Neural cell (in vitro differentiated cells): ENCODE data around the gene SP6. TPM values are rescaled to one million over a fixed set of nuclear protein-coding genes. Genes with fewer than 3 reads are reported as not detected.

ENCODE experiments used
- H2AFZ ChIP-seq: fragments of 200-600, 300-800 bp; sonication (generic), shearing (Covaris generic); 2 replicates; pipeline ENCODE4 v1.6.0; 2014; ENCODE audit warnings: low read depth, mild to moderate bottlenecking, antibody characterized with exemption, low read length, moderate library complexity
- H3F3A ChIP-seq: fragments of 200-600 bp; shearing (Covaris generic); 2 replicates; pipeline ENCODE4 v1.6.1; 2016; ENCODE audit warnings: mild to moderate bottlenecking, moderate library complexity, mixed read lengths, antibody characterized with exemption, low read length; ENCODE audit not compliant: insufficient read depth, poor library complexity, severe bottlenecking
- H3K27ac ChIP-seq: fragments of 200-600, 300-800 bp; sonication (generic), shearing (Covaris generic); 2 replicates; pipeline ENCODE4 v1.5.1; 2014; ENCODE audit warnings: mild to moderate bottlenecking, low read length, moderate library complexity
- H3K27me3 ChIP-seq: fragments of 300-800, 200-600 bp; sonication (generic), shearing (Covaris generic); 2 replicates; pipeline ENCODE4 v1.6.0; 2014; ENCODE audit warnings: mild to moderate bottlenecking, low read depth, low read length, moderate library complexity; ENCODE audit not compliant: insufficient read depth
- H3K36me3 ChIP-seq: fragments of 300-800, 200-600 bp; sonication (generic), shearing (Covaris generic); 2 replicates; pipeline ENCODE4 v1.5.1; 2014; ENCODE audit warnings: mild to moderate bottlenecking, antibody characterized with exemption, low read length, moderate library complexity; ENCODE audit not compliant: insufficient read depth
- H3K4me2 ChIP-seq: fragments of 300-800, 200-600 bp; sonication (generic), shearing (Covaris generic); 2 replicates; pipeline ENCODE4 v1.6.0; 2014; ENCODE audit warnings: mild to moderate bottlenecking, low read length
- H3K4me3 ChIP-seq: fragments of 300-800, 200-600 bp; sonication (generic), shearing (Covaris generic); 2 replicates; pipeline ENCODE4 v1.5.1; 2014; ENCODE audit warnings: mild to moderate bottlenecking, low read length, moderate library complexity
- H3K79me2 ChIP-seq: fragments of 200-600 bp; shearing (Covaris generic); replicated peaks from 2 replicates; pipeline ENCODE4 v1.6.0; 2014; ENCODE audit warnings: mild to moderate bottlenecking, low read length, moderate library complexity; ENCODE audit not compliant: insufficient read depth
- H3K9ac ChIP-seq: fragments of 300-800, 200-600 bp; sonication (generic), shearing (Covaris generic); 2 replicates; pipeline ENCODE4 v1.6.1; 2016; ENCODE audit warnings: mild to moderate bottlenecking, low read length, mixed read lengths
- H3K9me2 ChIP-seq: fragments of 200-600 bp; shearing (Covaris generic); 2 replicates; pipeline ENCODE4 v1.6.1; 2016; ENCODE audit warnings: mild to moderate bottlenecking, low read length, mixed read lengths; ENCODE audit not compliant: insufficient read depth
- H3K9me3 ChIP-seq: fragments of 200-600, 300-800 bp; sonication (generic), shearing (Covaris generic); 2 replicates; pipeline ENCODE4 v1.6.1; 2016; ENCODE audit warnings: mild to moderate bottlenecking, mixed run types, low read length, moderate library complexity, mixed read lengths
- H4K20me1 ChIP-seq: fragments of 200-600 bp; shearing (Covaris generic); 2 replicates; pipeline ENCODE4 v1.6.1; 2016; ENCODE audit warnings: mild to moderate bottlenecking, mixed run types; ENCODE audit not compliant: insufficient read depth
- CTCF ChIP-seq: fragments of 450-650 bp; IDR thresholded peaks from 2 replicates; pipeline ENCODE4 v1.5.1; 2014; ENCODE audit warnings: antibody characterized with exemption, mild to moderate bottlenecking, moderate library complexity; ENCODE audit not compliant: poor library complexity, severe bottlenecking
- EP300 ChIP-seq: fragments of 450-650 bp; conservative IDR thresholded peaks from 2 replicates; pipeline ENCODE4 v1.6.1; 2014; ENCODE audit warnings: antibody characterized with exemption, mild to moderate bottlenecking, moderate library complexity; ENCODE audit not compliant: poor library complexity, severe bottlenecking
- EZH2 ChIP-seq: fragments of 200-600, 300-800 bp; shearing (Covaris generic), sonication (generic); IDR thresholded peaks from 2 replicates; pipeline ENCODE4 v1.6.1; 2014; ENCODE audit warnings: antibody characterized with exemption, low read length, borderline replicate concordance, mild to moderate bottlenecking; ENCODE audit not compliant: insufficient read depth, poor library complexity, severe bottlenecking
- MXI1 ChIP-seq: fragments of 450-650 bp; conservative IDR thresholded peaks from 2 replicates; pipeline ENCODE4 v1.6.1; 2014; ENCODE audit warnings: antibody characterized with exemption, mild to moderate bottlenecking; ENCODE audit not compliant: poor library complexity, severe bottlenecking
- POLR2AphosphoS5 ChIP-seq: IDR thresholded peaks from 2 replicates; pipeline ENCODE4 v1.6.1; 2012
- RAD21 ChIP-seq: fragments of 450-650 bp; conservative IDR thresholded peaks from 2 replicates; pipeline ENCODE4 v1.6.1; 2014; ENCODE audit warnings: antibody characterized with exemption, mild to moderate bottlenecking, moderate library complexity
- SMC3 ChIP-seq: fragments of 450-650 bp; conservative IDR thresholded peaks from 2 replicates; pipeline ENCODE4 v1.6.1; 2014; ENCODE audit warnings: antibody characterized with exemption, mild to moderate bottlenecking, moderate library complexity; ENCODE audit not compliant: poor library complexity
- TAF1 ChIP-seq: IDR thresholded peaks from 2 replicates; pipeline ENCODE4 v1.6.1; 2012; ENCODE audit warnings: low read depth
- polyA plus RNA-seq: library from polyadenylated mRNA; depleted of rRNA; stranded (reverse); fragments of >200 nt; gene quantifications from 2 replicates; pipeline ENCODE4 v1.2.3, GENCODE V29; 2014
- TF ChIP-seq, protein P1 (sequence below): IDR thresholded peaks from 2 replicates; pipeline ENCODE4 v1.6.1; 2012; ENCODE audit warnings: borderline replicate concordance

Gene SP6
- polyA plus RNA-seq, 1 donor from 2014 or later, result 0.42 TPM

GRCh38 chr17:47803751-47804150 is 47.2 kb downstream of the SP6 start:
- Histone ChIP-seq H3K9me2 (no peaks in the 10 kb centered on the region), H3K9ac (no peak overlapping the region), H3K4me3 (no peak overlapping the region), H3K9me3 (no peaks in the 10 kb centered on the region), H3K27me3 (peaks cover 8% of the 10 kb centered on the region), H3K79me2 (no peaks in the 10 kb centered on the region), H3K36me3 (no peaks in the 10 kb centered on the region), H3F3A (no peaks in the 10 kb centered on the region), H3K27ac (no peak overlapping the region), H3K4me2 (no peak overlapping the region), H4K20me1 (no peaks in the 10 kb centered on the region), H2AFZ (no peak overlapping the region)
- TF ChIP-seq, protein P1, sequence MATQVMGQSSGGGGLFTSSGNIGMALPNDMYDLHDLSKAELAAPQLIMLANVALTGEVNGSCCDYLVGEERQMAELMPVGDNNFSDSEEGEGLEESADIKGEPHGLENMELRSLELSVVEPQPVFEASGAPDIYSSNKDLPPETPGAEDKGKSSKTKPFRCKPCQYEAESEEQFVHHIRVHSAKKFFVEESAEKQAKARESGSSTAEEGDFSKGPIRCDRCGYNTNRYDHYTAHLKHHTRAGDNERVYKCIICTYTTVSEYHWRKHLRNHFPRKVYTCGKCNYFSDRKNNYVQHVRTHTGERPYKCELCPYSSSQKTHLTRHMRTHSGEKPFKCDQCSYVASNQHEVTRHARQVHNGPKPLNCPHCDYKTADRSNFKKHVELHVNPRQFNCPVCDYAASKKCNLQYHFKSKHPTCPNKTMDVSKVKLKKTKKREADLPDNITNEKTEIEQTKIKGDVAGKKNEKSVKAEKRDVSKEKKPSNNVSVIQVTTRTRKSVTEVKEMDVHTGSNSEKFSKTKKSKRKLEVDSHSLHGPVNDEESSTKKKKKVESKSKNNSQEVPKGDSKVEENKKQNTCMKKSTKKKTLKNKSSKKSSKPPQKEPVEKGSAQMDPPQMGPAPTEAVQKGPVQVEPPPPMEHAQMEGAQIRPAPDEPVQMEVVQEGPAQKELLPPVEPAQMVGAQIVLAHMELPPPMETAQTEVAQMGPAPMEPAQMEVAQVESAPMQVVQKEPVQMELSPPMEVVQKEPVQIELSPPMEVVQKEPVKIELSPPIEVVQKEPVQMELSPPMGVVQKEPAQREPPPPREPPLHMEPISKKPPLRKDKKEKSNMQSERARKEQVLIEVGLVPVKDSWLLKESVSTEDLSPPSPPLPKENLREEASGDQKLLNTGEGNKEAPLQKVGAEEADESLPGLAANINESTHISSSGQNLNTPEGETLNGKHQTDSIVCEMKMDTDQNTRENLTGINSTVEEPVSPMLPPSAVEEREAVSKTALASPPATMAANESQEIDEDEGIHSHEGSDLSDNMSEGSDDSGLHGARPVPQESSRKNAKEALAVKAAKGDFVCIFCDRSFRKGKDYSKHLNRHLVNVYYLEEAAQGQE, result no peak
- TF ChIP-seq EP300 (no peak), POLR2AphosphoS5 (no peak), MXI1 (no peak), RAD21 (no peak), TAF1 (no peak), CTCF (no peak), SMC3 (no peak), EZH2 (no peak)

DNA sequence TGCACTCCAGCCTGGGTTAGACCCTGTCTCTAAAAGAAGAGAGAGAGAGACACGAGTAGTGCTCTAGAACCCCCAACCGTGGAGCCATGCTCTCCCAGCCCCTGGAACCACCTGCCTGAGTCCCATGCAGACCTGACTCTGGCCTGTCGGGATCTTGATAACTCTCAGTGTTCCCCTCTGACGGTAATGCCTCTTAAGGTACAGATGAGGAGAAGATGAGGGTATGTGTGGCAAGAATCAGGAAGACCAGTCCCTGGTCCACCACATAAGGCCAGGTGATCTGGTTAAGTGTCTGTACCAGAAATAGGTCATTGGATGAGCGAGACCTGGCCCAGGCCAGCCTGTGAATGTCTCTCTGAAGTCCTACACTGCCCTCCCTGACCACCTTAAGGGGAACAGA is 47.8 kb downstream of the SP6 start:
- Histone ChIP-seq H3K36me3 (no peaks in the 10 kb centered on the region), H3K4me2 (no peak overlapping the region), H4K20me1 (no peaks in the 10 kb centered on the region), H3K9ac (no peak overlapping the region), H3K27ac (no peak overlapping the region), H3K9me3 (no peaks in the 10 kb centered on the region), H3K79me2 (no peaks in the 10 kb centered on the region), H2AFZ (no peak overlapping the region), H3K27me3 (peaks cover 8% of the 10 kb centered on the region), H3K9me2 (no peaks in the 10 kb centered on the region), H3F3A (no peaks in the 10 kb centered on the region), H3K4me3 (no peak overlapping the region)
- no peak for TF ChIP-seq EP300
